ENCODE data around the gene GSX2.
A peak's percentile ranks its signal among the peaks of the same experiment; 100 is the strongest.

Gene GSX2

GRCh38 chr4:54090804-54091623, 8.9 kb upstream of the GSX2 start:
- peak overlapping the region; percentile 57 for H3K4me3 ChIP-seq (ENCODE audit: insufficient read depth, low read length, poor library complexity, severe bottlenecking)
- H3K9ac ChIP-seq (ENCODE audit: low read length): peak overlapping the region; percentile 58

GRCh38 chr4:54091637-54092404, 8.1 kb upstream of the GSX2 start:
- Histone ChIP-seq H3K27ac (ENCODE audit: low read depth, low read length) (no peak overlapping the region), H3F3A (ENCODE audit: insufficient read depth) (no peaks in the 10 kb centered on the region), H3K9ac (ENCODE audit: low read length) (peak overlapping the region; percentile 58), H3K27me3 (ENCODE audit: low read length) (no peaks in the 10 kb centered on the region), H3K4me2 (ENCODE audit: low read depth, low read length, poor library complexity, severe bottlenecking) (peak overlapping the region; percentile 84), H3K36me3 (ENCODE audit: low read length) (no peaks in the 10 kb centered on the region), H4K20me1 (ENCODE audit: low read depth, low read length) (no peaks in the 10 kb centered on the region), H3K9me3 (ENCODE audit: insufficient read depth, low read length) (no peaks in the 10 kb centered on the region), H2AFZ (ENCODE audit: low read depth, low read length, severe bottlenecking) (peak overlapping the region; percentile 93), H3K4me3 (ENCODE audit: insufficient read depth, low read length, poor library complexity, severe bottlenecking) (peak overlapping the region; percentile 57), H3K9me2 (replicated peaks; ENCODE audit: insufficient read depth, low read length) (no peaks in the 10 kb centered on the region), H3K79me2 (ENCODE audit: insufficient read depth, low read length) (no peaks in the 10 kb centered on the region)
- TF ChIP-seq EZH2phosphoT487 (conservative IDR thresholded peaks at IDR 0.05; ENCODE audit: low read length) (no peak), CTCF (IDR thresholded peaks at IDR 0.05; ENCODE audit: insufficient read depth, low read length, poor library complexity, severe bottlenecking) (no peak)

More at GRCh38 chr4:54090804-54091623, 8.9 kb upstream of the GSX2 start:
- peak overlapping the region; percentile 93 for H2AFZ ChIP-seq (ENCODE audit: low read depth, low read length, severe bottlenecking)
- peak overlapping the region; percentile 84 for H3K4me2 ChIP-seq (ENCODE audit: low read depth, low read length, poor library complexity, severe bottlenecking)
- no peak for TF ChIP-seq CTCF (IDR thresholded peaks at IDR 0.05; ENCODE audit: insufficient read depth, low read length, poor library complexity, severe bottlenecking)
- no peak for TF ChIP-seq EZH2phosphoT487 (conservative IDR thresholded peaks at IDR 0.05; ENCODE audit: low read length)
- H3K9me3 ChIP-seq (ENCODE audit: insufficient read depth, low read length): no peaks in the 10 kb centered on the region
- no peaks in the 10 kb centered on the region for H3K79me2 ChIP-seq (ENCODE audit: insufficient read depth, low read length)
- H3K27me3 ChIP-seq (ENCODE audit: low read length): no peaks in the 10 kb centered on the region
- no peaks in the 10 kb centered on the region for H3K36me3 ChIP-seq (ENCODE audit: low read length)
- H3F3A ChIP-seq (ENCODE audit: insufficient read depth): no peaks in the 10 kb centered on the region
- H3K9me2 ChIP-seq (replicated peaks; ENCODE audit: insufficient read depth, low read length): no peaks in the 10 kb centered on the region
- H4K20me1 ChIP-seq (ENCODE audit: low read depth, low read length): no peaks in the 10 kb centered on the region
- no peak overlapping the region for H3K27ac ChIP-seq (ENCODE audit: low read depth, low read length)

- peak overlapping the region; percentile 84 for H3K4me2 ChIP-seq (ENCODE audit: low read depth, low read length, poor library complexity, severe bottlenecking)
- H3K9me3 ChIP-seq (ENCODE audit: insufficient read depth, low read length): no peaks in the 10 kb centered on the region
- TF ChIP-seq EZH2phosphoT487 (conservative IDR thresholded peaks at IDR 0.05; ENCODE audit: low read length): no peak
- no peak for TF ChIP-seq CTCF (IDR thresholded peaks at IDR 0.05; ENCODE audit: insufficient read depth, low read length, poor library complexity, severe bottlenecking)
- no peaks in the 10 kb centered on the region for H3K36me3 ChIP-seq (ENCODE audit: low read length)
- no peaks in the 10 kb centered on the region for H4K20me1 ChIP-seq (ENCODE audit: low read depth, low read length)
- no peaks in the 10 kb centered on the region for H3K9me2 ChIP-seq (replicated peaks; ENCODE audit: insufficient read depth, low read length)
- H3F3A ChIP-seq (ENCODE audit: insufficient read depth): no peaks in the 10 kb centered on the region
- H3K9ac ChIP-seq (ENCODE audit: low read length): peak overlapping the region; percentile 58
- no peaks in the 10 kb centered on the region for H3K27me3 ChIP-seq (ENCODE audit: low read length)
- no peaks in the 10 kb centered on the region for H3K79me2 ChIP-seq (ENCODE audit: insufficient read depth, low read length)
- no peak overlapping the region for H3K27ac ChIP-seq (ENCODE audit: low read depth, low read length)
- H3K4me3 ChIP-seq (ENCODE audit: insufficient read depth, low read length, poor library complexity, severe bottlenecking): peak overlapping the region; percentile 57
- H2AFZ ChIP-seq (ENCODE audit: low read depth, low read length, severe bottlenecking): peak overlapping the region; percentile 93
Observed at GRCh38 chr4:54092405-54093323, 7.3 kb upstream of the GSX2 start.

All from SU-DHL-6 (cell line).